Germinal center (tissue), 1 donor: ENCODE data around the gene FBLN1.

ENCODE experiments used
- DNase-seq: peaks from one replicate; pipeline ENCODE4 v3.0.0; 2012; ENCODE audit warnings: mixed read lengths, low spot score

FBLN1 gene

GRCh38 chr22:45640941-45641621 lies 138.4 kb downstream of the FBLN1 start:
- no peak for DNase-seq

- no peak for DNase-seq
These were observed 140.3 kb downstream of the FBLN1 start for GRCh38 chr22:45642986-45643385.

- DNase-seq: no peak
These were observed 142.0 kb downstream of the FBLN1 start for GRCh38 chr22:45644714-45645113.

- DNase-seq: no peak
These were observed 142.5 kb downstream of the FBLN1 start for GRCh38 chr22:45645150-45645525.

- peak; percentile 86 for DNase-seq
These were observed 143.1 kb downstream of the FBLN1 start for GRCh38 chr22:45645526-45646414.

GRCh38 chr22:45647532-45648225 lies 145.0 kb downstream of the FBLN1 start:
- no peak for DNase-seq

- DNase-seq: no peak
These were observed 145.8 kb downstream of the FBLN1 start for GRCh38 chr22:45648301-45649117.

GRCh38 chr22:45649809-45650208 lies 147.1 kb downstream of the FBLN1 start:
- no peak for DNase-seq

- no peak for DNase-seq
These were observed 148.0 kb downstream of the FBLN1 start for GRCh38 chr22:45650721-45651120.
